HG03565 (cell line): Measurements from ENCODE around the gene DOK7.

Experiments used
- ATAC-seq: cut with Tn5 transposase; IDR thresholded peaks from one replicate; pipeline ENCODE4 v1.9.1; 2021; ENCODE audit warnings: mild to moderate bottlenecking, moderate library complexity; ENCODE audit not compliant: unreplicated experiment

DOK7 gene

DNA sequence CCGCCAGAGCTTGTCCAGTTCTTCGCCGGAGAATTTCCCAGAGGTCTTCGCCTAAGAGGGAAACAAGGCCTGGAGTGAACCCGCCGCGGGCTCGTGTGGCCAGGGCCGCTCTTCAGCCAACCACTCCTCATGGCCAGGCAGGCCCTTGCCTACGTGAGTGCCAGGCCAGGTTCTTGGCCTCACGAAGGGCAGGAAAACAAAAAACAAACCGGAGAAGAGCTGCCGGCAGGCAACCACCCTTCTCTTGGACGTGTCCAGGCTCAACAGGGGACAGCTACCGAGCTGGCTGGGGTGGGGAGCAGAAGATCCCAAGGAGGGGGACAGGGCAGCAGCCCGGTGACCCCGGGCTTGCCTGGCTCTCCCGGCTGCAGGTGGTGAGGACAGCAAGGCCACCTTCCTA, 55.8 kb downstream of the DOK7 start:
- ATAC-seq = no peak

DNA sequence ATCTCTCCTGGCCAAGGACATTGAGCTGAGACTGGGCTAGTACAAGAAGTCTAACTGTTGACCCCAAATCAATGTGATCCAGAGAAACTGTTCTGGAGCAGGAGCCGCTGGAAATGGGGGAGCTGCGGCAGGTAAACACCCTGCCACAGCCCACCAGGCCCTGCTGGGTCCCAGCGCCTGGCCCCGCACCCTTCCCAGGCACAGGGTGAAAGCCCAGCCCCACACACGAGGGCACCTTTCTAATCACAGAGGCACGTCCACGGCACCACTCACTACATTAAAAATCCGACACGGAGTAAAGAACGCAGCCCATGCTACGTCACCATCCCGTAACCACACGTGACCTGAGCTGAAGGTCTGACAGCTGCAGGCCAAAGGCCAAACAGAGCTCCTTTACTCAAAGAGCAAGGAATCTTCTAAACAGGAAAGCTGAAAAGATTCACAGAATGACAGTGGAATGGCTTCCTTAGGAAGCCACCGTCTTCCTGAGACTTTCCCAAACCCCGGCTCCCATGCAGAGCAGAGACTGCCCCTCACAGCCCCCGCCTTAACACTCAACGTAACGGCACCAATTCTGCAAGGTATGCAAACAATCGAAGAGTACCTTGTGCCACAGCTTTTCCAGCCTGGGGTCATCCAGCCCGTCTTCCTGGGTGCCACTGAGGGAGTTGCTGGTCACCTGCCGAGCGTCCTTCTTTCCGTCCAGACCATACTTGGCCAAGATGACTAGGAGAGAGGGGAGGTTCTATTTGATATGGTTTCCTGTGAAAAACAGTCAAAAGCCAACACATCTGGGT, 56.6 kb downstream of the DOK7 start:
- ATAC-seq = no peak

GRCh38 chr4:3520276-3520675, 57.2 kb downstream of the DOK7 start:
- ATAC-seq = no peak

DNA sequence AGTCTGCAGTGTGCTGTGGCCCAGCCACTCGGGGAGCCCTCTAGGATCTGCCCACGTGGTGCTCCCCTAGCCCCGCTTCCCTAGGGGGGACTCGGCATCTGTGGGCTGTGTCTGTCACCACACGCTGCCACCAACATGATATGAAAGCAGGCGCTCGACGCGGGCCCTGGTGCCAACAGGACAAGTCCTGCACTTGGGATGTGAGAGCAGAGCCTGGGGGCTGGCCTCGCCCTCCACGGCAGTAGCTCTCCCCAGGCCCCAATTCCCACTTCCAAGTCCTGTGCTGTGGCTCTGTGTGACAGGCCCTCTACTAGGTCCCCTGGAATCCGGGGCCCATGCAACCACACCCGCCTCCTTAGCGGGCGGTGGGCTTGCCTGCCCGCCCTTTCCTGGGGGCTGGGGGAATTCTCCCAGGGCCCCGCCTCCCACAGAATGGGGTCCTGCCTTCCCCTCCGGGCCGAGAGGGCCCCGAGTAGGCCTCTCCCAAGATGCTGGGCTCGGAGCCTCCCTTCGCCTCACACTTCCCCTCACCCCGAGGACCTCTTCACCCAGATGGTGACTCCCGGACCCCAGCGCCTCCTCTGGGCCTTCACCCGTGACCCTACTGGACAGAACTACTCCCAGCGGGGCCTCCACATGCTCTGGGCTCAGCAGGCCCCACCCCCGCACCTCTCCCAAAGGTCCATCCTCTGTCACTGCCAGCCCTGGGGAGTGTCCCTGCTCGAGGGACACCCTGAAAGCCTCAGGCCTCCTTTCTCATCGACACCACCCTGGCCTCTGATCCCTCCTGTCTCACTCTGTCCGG, 57.9 kb downstream of the DOK7 start:
- no peak for ATAC-seq

DNA sequence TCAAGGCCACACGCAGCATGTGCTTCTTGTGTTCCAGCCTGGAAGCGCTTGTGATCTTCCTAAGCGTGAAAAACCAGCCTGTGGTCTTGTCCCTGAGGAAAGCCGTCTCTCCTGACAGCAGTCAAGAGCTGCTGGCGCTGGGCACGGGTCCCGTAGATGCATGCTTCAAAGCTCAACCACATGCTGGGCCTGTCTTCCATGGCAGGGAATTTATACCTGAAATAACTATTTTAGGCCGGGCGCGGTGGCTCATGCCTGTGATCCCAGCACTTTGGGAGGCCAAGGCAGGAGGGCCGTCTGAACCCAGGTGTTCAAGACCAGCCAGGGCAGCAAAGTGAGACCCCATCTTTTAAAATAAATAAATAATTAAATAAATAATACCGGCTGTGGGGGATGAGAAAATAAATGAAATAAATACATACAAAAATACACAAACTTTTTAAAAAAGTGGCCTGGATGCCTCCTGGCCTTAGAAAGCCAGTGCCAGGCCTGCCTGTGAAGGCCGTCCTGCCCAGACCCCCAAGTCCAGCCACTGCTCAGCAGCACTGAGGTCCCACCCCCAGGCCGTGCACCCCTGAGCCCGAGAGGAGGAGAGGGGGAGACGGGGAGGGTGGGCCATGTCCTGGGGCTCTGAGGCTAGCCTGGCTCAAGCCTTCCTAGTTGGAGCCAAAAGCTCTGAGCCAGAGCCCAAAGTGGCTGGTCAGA, 58.7 kb downstream of the DOK7 start:
- no peak for ATAC-seq

DNA sequence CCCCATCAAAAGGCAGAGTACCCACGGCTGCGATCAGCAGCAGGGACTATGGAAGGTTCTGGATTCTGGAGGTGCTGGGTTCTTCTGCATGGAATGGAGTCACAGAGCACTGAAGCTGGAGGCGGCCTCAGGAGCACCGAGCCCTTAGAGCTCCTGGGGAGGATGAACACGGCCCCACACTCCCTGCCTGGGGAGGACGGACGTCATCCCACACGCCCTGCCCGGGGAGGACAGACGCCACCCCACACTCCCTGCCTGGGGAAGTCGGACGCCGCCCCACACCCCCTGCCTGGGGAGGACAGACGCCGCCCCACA, 59.2 kb downstream of the DOK7 start:
- ATAC-seq = no peak

DNA sequence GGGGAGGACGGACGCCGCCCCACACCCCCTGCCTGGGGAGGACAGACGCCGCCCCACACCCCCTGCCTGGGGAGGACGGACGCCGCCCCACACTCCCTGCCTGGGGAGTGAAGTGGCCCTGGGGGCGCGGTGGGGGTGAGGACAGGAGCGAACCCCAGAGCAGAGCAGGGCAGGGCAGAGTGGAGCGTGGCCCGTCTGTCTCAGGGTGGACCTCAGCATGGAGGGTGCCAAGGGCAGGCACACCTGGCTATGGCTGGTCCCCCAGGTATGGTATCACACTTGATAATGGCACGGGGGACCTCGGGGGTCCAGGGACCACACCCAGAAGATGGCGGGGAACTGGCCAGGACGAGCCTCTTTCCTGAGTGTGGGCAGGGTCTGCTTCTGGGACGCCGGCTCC, 59.5 kb downstream of the DOK7 start:
- no peak for ATAC-seq

- ATAC-seq = no peak
Observed at GRCh38 chr4:3523146-3523627, 60.1 kb downstream of the DOK7 start.

DNA sequence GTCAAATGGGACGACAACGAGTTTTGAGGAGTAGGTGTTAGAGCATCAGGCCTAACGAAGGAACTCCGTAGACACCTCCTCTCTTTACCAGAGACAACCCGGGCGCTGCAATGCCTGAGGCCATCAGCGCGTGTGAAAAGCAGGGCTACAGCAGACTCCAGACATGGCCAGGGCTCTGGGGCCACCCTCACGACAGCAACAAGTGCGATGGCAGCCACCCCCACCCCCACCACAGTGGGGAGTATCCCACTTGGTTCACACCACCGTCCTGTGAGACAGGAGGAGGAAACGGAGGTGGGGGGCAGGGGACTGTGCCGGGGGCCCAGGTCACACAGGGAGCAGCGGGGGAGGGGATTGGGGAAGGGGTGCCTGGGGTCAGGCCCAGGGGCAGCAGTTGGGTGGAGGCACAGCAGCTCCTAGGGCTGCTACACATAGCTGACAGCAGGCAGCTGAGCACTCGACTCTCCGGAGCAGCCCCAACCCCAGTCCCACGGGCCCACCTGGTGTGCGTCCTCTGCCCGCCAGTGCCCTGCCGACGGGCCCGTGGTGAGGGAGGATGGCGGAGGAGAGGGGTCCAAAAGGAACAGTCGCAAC, 60.6 kb downstream of the DOK7 start:
- no peak for ATAC-seq

- no peak for ATAC-seq
Observed at GRCh38 chr4:3524349-3524748, 61.2 kb downstream of the DOK7 start.

DNA sequence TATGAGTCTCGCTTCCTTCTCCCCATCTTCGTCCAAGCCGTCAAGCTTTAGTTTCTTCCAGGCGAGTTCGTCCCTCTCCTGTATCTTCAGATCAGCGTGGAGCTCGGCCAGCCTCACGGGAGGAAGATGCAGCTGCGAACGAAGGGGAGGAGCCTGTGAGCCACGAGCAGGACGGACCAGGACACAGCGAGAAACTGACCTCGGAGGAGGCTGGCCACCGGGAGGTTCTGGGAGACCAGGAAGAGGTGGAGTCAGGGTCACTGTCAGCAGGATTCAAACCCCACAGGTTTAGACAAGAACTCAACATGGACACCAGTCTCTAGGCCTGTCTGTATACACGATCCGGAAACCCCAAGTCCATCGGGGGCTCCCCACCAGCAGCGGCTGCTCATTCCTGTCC, 61.8 kb downstream of the DOK7 start:
- no peak for ATAC-seq

GRCh38 chr4:3525532-3526430, 62.7 kb downstream of the DOK7 start:
- no peak for ATAC-seq

- ATAC-seq = no peak
Observed at GRCh38 chr4:3526456-3526855, 63.4 kb downstream of the DOK7 start.

- no peak for ATAC-seq
Observed at GRCh38 chr4:3527101-3527913, 64.2 kb downstream of the DOK7 start.

DNA sequence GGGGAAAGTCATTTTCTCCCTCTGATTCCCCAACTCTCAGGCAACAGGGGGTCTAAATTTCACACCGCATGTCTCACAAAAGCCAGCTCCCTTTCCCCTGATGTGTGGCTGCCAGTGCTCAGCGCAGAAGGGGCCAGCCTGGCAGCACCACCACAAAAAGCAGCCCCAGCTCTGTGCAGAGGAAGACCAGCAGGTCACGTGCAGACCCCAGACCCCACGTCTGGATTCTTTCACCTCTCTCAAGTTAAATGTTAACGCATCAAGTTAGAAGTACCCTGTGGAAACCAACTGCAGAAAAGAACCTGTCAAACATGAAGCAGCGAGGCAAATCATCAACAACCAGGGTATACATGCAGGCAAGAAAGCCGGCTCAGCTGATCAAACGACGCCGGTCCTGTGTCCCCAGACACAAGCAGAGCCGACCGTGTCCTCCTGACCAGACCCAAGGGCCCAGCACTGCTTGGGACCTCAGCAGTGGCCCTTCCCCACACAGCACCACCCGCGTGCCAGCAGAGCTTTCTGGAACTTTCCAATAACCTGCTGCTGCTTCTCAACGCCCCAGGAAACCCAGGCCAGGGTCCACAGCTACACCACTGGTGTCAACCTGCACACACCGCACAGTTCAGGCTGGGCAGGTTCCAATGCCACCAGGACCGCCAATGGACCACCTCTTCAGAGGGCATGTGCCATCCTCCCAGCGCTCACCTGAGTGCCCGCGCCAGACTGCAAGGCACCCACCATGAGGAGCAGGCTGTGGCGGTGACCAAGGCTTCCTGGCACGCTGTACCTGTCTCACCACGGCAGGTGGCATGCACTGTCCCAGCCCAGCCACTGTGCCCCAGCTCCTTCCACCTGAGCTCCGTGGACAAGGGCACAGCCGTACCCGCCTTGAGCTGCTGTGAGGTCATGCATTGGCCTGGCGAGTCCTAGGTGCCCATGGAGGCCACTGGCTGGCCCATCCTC, 65.1 kb downstream of the DOK7 start:
- no peak for ATAC-seq

GRCh38 chr4:3529363-3529762, 66.3 kb downstream of the DOK7 start:
- ATAC-seq = no peak

DNA sequence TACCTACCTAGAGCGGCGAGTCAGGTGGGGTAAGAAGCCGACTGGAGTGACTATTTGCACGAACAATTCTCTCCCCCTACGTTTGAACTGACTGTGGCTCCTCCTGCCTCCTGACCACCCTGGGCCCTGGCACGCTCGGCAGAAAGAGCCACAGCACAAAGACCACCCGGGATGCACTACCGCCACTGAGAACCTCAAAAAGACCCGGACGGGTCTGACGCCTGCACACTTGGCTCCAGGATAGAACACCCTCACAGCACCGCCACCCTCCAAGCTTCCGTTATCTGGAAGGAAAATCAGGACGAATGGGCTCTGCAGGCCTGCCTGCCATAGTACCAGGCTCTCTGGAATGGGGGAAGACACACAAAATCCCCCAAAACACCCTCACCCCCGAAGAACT, 66.9 kb downstream of the DOK7 start:
- ATAC-seq = no peak

DNA sequence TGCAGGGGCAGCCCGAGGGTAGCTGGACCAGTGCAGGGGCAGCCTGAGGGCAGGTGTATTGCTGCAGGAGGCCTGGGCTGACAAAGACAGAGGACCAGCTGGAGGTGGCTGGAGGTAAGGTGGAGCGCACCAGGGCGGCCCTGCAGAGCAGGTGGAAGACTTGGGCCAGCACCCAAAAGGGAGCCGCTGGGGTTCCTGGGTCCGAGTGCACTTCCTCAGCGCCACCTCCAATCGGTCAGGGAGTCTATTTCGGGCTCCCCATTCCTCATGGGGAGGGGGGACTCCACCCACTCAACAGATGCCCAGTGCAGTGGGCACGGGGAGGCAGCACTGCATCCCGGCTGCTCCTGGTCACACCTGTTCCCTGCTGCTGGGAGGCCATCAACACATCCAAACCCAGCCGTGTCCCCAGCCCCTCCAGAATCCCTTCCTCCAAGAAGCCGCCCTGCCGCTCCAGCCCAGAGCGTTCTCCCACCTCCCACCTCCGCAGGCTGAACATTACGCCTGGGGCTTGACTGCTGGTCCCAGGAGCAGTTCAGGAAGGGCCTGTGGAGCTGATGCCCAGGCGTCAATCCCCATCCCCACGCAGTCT, 67.7 kb downstream of the DOK7 start:
- ATAC-seq = no peak
